Skeletal muscle cell (primary cell): Measurements from ENCODE around the gene PGAM2.
A peak's percentile ranks its signal among the peaks of the same experiment; 100 is the strongest.
"Not testable (repeated sequence)": the region's sequence is repeated elsewhere in the genome, so short reads cannot be mapped to it uniquely, and the experiment has no call there.

ENCODE experiments used
- DNase-seq: peaks from one replicate; pipeline ENCODE4 v3.0.0-alpha.2; 2010; ENCODE audit warnings: low read depth
- H3K4me3 ChIP-seq: 2 replicates; pipeline ENCODE4 v1.5.1; 2011; ENCODE audit warnings: low read depth, mild to moderate bottlenecking, control low read depth, low read length, moderate library complexity

The PGAM2 gene

GRCh38 chr7:44057849-44058758 is 7.3 kb downstream of the PGAM2 start:
- no peak for DNase-seq
- no peak overlapping the region for H3K4me3 ChIP-seq

DNA sequence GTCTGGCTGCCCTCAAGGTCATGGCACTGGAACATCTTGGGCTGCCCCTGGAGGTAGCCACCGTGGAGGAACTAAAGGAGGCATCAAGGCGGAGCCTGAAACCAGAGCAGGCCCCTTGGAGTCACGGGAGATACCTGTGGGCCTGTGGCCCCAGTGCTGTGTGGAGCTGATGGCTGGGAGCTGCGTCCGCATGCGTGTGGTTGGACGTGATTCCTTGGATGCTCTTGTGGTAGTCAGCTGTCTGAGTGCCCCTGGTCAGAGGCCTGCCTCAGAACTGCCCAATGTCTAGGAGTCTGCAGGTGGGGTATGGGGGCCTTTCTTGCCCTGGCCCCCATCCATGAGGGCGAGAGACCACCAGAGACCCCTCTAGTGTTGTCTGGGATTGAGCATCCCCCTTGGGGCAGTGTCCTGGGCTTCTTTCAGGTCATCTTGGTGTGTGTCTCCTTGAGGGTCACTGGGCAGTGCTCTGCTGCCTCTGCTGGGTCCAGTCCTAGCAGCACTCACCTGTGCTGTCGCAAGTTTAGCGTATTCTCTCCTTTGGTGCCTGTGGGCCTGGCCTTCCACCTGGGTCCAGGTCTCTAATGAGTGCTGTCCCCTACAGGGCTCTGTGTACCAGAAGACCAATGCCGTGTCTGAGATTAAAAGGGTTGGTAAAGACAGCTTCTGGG is 8.1 kb downstream of the PGAM2 start:
- DNase-seq = no peak

GRCh38 chr7:44056681-44057080 is 8.7 kb downstream of the PGAM2 start:
- DNase-seq = no peak
- no peak overlapping the region for H3K4me3 ChIP-seq

More for the DNA sequence above, 8.1 kb downstream of the PGAM2 start:
- no peak overlapping the region for H3K4me3 ChIP-seq

- DNase-seq = no peak
- H3K4me3 ChIP-seq = no peak overlapping the region
Observed at GRCh38 chr7:44052771-44053365, 12.5 kb downstream of the PGAM2 start.

GRCh38 chr7:44051611-44052220 is 13.7 kb downstream of the PGAM2 start:
- no peak overlapping the region for H3K4me3 ChIP-seq
- DNase-seq = no peak

GRCh38 chr7:44050915-44051560 is 14.3 kb downstream of the PGAM2 start:
- DNase-seq = no peak
- H3K4me3 ChIP-seq = no peak overlapping the region

DNA sequence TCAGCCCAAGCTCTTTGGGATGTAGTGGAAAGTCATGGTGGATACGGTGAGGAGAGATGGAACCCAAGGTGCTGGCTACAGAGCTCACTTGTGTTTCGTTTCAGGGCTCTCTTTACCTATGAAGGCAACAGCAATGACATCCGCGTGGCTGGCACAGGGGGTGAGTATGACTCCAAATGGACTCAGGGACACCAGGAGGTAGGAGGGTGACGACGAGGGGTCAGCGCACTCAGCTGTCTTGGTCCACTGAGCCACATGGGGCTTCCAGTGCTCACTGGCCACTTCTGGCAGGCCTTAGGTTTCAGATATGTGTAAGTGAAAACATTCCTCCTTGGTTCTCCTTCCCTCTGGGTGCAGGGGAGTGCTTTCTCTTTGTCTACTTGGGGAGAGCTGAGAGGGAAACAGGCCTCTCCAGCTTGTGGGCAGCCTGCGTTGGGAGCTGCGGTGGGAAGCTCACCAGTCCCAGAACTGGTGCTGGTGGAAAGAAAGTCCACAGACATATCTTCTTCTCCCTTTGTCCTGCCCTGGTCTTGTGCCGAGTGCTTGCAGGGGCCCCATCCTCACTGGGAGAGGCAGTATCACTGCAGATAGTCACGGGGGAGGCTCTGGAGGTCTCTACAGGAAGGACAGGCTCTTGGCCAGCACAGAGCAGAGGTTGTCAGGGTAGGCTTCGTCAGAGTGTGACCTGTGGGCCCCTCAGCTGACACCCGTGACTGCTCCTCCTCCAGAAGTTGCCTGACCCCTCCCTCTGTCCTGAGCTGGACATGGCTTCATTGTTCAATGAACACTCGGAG is 15.0 kb downstream of the PGAM2 start:
- DNase-seq = no peak

DNA sequence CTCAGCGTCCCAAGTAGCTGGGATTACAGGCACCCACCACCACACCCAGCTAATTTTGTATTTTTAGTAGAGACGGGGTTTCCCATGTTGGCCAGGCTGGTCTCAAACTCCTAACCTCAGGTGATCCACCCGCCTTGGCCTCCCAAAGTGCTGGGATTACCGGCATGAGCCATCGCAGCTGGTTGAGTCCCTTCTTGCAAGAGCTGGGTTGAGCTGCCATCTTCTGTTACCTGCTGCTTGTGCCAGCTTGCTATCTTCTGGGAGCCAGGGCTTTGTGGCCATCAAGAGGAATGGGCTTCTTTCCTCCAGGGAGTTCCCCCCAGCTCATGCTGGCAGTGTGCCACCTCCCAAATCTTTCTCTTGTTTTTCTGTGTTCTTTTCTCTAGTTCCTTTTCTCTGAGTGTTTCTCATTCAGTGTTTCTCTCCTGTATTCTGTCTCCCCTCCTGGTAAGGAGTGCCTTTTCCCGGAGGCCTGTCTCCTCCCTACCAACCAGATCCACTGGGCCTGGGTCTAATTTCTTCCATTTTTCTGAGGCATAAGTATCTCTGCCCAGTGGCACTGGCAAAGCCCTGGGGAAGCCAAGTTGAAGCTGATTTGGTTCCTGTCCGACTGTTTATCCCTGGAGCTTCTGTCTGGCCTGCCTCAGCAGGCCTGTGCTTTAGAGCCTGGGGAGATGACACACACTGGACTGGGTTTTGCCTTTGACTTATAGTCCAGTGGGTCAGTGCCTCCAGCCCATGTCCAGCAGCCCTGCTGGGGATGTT is 17.2 kb downstream of the PGAM2 start:
- no peak for DNase-seq
- H3K4me3 ChIP-seq = no peak overlapping the region

More for the DNA sequence above, 15.0 kb downstream of the PGAM2 start:
- H3K4me3 ChIP-seq = no peak overlapping the region

- no peak for DNase-seq
- no peak overlapping the region for H3K4me3 ChIP-seq
Observed at GRCh38 chr7:44046321-44047061, 18.9 kb downstream of the PGAM2 start.

GRCh38 chr7:44045226-44046014 is 19.9 kb downstream of the PGAM2 start:
- no peak for DNase-seq
- H3K4me3 ChIP-seq = peak overlapping the region; percentile 91

DNA sequence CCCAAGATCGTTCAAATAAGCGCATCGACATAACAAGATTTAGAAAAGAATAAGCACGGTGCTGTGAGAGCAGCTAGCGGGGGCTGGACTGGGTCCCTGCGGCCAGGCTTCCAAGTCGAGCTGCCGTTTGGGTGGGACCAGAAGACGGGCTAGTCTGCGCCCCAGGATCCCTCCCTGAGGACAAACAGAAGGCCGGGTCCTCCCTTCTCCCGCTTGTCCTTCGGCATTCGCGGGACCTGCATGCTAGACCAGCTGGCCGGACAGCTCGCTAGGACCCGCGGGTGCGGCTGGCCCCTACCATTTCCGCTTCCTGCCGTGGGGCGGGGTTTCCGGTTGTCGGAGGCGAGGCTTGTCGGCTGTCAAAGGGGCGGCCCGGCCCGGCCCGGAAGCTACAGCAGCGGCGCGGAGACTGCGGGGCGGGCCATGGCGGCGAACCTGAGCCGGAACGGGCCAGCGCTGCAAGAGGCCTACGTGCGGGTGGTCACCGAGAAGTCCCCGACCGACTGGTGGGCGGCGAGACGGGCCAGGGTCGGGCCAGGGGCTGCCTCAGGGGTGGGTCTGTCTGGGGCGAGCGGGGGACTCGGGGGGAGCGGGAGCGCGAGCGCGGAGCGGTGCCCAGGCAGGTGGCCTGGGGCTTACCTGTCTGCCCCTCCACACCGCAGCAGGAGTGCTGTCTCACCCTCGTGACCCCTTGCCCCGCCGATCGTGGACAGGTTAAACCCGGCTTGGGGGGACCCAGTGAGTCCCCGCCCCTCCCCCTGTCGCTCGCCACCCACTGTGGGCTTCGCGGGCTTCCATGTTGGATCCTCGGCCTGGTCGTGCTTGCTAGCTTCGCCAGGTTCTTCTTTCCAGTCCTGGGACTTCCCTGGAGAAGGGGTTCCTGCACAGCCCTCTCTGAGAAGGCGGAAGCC is 20.8 kb downstream of the PGAM2 start, which contains the start of gene DBNL:
TSS of gene DBNL (plus strand) at position 388 of the 911 bp plus-strand sequence. CDS start at position 424, 36 bp downstream.
- DNase-seq = peak; percentile 38
- H3K4me3 ChIP-seq = peak within 1 kb of the TSS; percentile 91

DNA sequence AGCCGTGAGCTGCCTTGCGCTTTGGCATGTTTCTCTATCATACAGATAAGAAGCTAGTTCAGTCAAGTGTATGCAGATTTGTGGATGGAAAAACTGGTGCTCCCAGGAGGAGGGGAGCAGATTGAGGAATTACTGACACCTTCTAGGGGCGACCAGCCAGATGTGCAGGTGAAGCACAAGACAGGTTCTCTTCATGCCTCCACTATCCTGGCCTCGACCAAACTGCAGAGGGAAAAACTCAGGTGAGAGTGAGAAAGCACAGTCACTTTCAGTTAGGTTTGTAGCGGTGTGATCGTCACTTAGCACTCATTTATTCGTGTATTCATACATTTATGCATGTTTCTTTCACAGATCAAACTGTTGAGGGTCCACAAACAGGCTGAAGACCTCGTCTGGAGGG is 21.5 kb downstream of the PGAM2 start:
- H3K4me3 ChIP-seq = peak overlapping the region; percentile 91
- DNase-seq = no peak

DNA sequence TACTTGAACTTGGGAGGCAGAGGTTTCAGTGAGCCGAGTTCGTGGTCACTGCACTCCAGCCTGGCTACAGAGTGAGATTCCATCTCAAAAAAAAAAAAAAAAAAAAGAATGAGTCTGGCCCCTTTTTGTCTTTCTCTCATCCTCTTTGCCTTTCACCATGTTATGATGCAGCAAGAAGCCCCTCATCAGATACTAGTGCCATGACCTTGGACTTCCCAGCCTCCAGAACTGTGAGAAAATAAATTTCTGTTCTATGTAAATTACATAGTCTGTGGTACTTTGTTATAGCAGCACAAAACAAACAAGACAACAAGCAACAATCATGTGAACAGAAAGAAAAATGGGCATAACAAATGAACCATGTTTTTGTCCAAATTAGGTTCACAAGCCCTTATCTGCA is 23.1 kb downstream of the PGAM2 start:
- DNase-seq = no peak
- no peak overlapping the region for H3K4me3 ChIP-seq

DNA sequence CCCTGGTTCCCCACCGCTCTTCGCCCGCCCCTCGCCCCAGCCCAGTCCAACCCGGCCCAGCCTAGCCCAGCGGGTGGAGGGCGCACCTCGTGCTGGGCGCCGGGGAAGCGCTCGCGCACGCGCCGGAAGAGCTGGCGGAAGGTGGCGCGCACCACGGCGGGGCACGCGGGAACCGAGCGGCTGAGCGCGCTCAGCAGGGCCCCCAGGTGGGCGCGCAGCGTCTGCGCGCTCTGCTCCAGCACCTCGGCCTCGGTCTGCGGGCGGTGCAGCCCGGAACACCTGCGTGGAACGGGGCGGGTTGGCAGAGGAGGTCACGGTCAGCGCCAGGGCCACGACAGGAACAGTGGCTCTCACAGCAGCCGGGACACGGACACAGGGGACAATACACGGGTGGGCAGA is 24.9 kb downstream of the PGAM2 start:
- not testable (repeated sequence) for DNase-seq
- peak overlapping the region; percentile 34 for H3K4me3 ChIP-seq

DNA sequence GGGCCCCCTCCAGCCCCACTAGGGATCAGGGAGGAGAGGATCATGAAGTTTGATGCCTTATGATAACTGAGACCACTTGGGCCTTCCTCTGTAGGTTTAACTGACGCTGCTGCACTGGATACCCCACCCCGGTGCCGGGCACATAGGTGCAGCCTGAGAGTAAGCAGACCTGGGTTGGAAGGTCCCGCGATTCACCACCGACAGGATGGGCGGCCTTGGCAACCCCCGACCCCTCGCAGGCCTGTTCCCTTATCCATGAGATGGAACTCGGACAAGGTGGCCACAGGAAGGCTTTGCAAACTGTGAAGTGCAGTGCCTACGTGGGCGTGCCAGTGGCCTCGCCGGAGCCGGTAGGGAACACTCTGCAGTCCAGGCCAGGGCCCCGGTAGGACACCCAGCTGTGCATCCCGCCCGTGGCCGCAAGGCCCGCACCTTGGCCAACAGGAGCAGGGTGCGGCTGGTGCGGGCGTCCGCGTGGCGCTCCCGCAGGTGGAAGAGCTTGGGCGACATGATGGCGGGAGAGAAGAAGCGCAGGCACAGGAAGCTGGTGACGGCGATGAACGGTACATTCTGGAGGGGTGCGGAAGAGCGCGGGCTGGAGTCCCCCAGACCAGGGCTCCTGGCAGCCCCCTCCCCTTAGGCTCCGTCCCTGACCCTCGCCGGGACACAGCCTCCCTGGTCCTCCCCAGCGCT is 25.4 kb downstream of the PGAM2 start:
- not testable (repeated sequence) for DNase-seq
- peak overlapping the region; percentile 34 for H3K4me3 ChIP-seq
